GM23248 (cell line): ENCODE data around the gene SLC50A1.
"Not testable (repeated sequence)": the region's sequence is repeated elsewhere in the genome, so short reads cannot be mapped to it uniquely, and the experiment has no call there.

Source experiments
- EZH2 ChIP-seq: fragments of 200-600 bp; sonication (generic); IDR thresholded peaks from 2 replicates; pipeline ENCODE4 v1.6.1; 2018; ENCODE audit warnings: antibody characterized with exemption, mild to moderate bottlenecking; ENCODE audit not compliant: insufficient read depth, poor library complexity, severe bottlenecking
- EZH2phosphoT487 ChIP-seq: fragments of 200-600 bp; sonication (generic); IDR thresholded peaks from 2 replicates; pipeline ENCODE4 v1.6.1; 2018; ENCODE audit warnings: antibody characterized with exemption, moderate library complexity, mild to moderate bottlenecking, low read depth; ENCODE audit not compliant: insufficient read depth

GRCh38 chr1:155155996-155156643 lies 20.5 kb downstream of the SLC50A1 start:
- TF ChIP-seq EZH2, EZH2phosphoT487: not testable (repeated sequence)
